GM18867 (cell line): ENCODE results near the gene IFITM5.
"Not testable (repeated sequence)": the region's sequence is repeated elsewhere in the genome, so short reads cannot be mapped to it uniquely, and the experiment has no call there.

Source experiments
- ATAC-seq: cut with Tn5 transposase; IDR thresholded peaks from one replicate; pipeline ENCODE4 v1.9.1; 2021; ENCODE audit warnings: mild to moderate bottlenecking, moderate library complexity; ENCODE audit not compliant: unreplicated experiment

IFITM5 gene

DNA sequence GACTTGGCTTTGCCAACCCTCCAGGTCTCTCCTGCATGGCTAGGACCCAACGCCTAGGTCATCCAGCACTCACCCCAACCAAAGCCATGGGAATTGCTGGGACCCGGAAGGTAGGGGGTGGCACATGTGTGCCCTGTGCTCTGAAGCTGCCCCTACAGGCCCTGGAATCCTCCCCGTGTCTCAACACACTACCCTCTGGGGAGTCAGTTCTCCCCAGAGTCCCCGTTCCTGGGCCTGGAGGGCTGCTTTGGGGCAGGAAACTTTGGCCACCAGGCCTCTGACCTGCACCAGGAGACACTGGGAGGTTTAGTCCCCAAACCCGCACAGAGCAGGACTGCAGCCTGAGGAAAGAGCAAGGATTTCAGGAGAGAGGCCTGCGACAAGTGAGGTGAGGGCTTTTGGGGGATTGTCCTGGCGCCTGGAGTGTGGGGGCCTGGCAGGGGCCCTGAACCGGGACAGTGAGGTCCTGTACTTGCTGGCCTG, 14.0 kb upstream of the IFITM5 start:
- ATAC-seq: no peak

DNA sequence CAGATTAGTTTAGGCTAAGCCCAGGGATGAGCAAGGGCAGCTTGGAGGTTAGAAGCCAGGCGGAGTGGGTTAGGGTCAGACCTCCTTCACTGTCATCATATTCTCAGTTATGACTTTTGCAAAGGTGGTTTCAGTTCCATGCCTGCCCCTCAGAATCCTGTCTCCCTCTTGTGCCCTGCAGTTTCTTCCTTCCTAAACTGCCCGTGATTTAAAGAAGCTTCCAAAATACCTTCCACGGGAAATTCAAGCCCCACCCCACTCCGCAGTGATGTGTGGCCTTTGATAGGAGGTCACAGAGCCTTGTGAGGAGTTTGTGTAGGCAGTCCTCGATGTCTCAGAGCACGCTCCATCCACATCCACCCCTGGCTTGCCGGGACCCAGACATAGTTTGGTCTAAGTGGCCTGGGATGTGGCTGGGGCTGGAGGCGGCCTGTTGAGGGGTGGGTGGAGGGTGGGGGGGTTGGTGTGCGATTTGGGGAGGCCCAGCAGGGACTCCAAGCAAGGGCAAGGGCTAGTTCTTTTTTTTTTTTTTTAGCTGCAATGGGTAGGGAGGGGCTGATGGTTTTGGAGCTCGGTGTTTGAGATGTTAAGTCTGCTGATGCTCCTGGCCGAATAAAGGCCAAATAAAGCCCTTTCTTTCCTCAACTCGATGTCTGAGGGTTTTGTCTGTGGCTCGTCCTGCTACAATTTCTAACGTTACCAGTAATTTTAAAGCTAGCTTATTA, 12.9 kb upstream of the IFITM5 start:
- ATAC-seq: no peak

DNA sequence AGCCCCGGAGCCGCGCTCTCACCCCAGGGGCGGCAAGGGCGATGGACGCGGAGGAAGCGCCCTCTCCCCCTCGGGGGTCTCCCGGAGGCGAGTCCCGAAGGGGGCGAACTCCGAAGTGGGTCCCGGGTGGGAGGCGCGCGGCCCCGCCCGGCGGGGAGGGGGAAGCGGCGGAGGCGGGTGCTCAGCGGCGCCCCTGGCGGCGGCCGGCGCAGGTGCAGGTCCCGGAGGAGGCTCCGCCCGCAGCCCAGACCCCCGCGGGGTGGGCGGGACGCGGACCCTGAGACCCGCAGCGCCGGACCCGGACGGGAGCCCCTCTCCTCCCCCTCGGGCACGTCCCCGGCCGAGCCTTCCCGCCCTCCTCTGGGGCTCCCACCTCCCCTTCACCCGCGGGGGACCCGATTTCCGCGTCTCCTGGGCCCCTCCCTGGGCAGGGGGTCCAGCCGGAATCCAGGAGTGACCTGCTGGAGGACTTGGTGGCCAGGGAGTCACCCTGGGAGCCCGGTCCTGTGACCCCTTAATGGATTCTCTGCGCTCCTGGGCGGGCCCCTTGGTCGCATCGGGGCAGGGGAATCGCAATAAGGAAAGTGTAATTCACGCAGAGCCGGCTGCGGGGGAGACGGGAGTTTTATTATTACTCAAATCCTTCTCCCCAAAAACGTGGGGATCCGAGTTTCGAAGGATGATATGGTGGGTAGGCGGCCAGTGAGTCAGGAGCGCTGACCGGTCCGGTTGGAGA, 11.9 kb upstream of the IFITM5 start:
- peak; percentile 38 for ATAC-seq

DNA sequence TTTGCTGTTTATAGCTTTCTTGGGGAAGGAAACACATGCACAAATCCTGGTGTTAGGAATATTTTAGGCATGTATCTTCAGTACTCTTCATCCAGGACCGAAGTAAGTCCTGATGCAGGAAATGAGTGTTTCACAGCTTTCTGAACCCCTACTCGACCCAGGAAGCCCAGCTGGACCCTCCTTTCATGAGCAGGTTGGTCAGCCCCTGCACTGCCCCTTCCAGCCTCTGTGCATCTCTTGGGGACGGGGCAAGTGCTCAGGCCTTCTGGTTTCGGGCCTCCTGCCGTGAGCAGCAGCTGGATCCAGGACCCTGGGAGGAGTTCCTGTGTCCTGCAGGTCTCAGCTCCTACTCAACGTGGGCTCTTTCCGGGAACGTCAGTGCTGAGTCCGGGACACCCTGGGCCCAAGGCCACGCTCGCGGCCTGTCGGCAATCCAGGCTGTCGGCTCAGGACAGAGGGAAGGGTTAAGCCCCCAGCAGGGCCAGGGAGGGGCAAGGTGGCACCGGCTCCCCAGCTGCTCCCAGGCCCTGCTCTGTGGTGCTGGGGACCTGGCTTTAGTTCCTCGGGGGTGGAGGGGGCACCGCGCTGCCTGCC, 10.8 kb upstream of the IFITM5 start:
- ATAC-seq: not testable (repeated sequence)

DNA sequence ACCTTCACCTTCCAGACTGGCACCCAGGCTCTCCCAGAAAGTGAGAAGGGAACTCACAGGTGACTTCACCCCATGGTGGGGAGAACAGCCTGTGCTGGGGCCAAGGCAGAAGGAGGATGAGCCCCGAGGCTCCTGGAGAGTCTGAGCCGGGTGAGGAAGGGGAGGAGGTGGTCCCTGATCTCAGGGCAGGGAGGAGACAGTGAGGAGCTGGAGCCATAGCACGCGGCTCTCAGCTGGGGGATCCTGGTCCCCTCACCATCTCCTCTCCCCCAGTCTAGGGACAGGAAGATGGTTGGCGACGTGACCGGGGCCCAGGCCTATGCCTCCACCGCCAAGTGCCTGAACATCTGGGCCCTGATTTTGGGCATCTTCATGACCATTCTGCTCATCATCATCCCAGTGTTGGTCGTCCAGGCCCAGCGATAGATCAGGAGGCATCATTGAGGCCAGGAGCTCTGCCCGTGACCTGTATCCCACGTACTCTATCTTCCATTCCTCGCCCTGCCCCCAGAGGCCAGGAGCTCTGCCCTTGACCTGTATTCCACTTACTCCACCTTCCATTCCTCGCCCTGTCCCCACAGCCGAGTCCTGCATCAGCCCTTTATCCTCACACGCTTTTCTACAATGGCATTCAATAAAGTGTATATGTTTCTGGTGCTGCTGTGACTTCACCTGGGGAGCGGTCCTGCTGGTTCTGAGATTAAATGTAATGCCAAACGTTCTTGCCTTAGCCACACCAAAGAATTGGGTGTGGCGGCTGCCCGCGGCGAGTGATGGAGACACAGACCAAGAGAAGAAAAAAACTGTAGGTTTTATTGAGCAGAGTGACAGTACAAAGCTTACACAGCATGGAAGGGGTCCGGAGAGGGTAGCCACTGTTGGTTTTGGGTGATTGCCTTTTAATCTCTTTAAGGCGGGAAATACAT, 9.7 kb upstream of the IFITM5 start:
- not testable (repeated sequence) for ATAC-seq

DNA sequence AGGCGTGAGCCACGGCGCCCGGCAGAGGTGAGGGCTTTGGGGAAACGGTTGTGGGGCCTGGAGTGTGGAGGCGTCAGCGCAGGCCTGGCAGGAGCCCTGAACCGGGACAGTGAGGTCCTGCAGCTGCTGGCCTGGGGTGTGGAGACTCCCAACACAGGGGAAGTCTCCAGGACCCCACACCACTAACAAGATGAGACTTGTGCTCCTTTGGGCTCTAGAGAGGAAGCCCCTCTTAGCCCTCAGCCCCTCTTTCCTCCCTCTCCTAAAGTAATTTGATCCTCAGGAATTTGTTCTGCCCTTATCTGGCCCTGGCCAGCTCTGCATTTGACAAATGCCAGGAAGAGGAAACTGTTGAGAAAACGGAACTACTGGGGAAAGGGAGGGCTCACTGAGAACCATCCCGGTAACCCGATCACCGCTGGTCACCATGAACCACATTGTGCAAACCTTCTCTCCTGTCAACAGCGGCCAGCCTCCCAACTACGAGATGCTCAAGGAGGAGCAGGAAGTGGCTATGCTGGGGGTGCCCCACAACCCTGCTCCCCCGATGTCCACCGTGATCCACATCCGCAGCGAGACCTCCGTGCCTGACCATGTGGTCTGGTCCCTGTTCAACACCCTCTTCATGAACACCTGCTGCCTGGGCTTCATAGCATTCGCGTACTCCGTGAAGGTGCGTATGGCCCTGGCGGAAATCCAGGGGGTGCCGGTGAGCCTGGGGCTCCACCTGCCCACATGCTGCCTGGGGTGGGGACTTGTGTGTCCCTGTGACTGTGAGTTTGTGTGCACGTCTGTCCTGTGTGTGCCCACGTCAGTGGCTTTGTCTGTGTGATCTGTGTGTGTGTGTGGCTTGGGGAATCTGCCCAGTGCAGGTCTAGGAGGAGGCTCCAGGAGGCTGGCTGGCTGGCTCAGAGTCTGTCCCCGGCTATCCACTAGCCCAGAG, 8.7 kb upstream of the IFITM5 start, which contains the start of gene IFITM2:
TSS of gene IFITM2 (plus strand) at position 51 of the 943 bp plus-strand sequence. CDS start at position 428, 377 bp downstream.
- ATAC-seq: not testable (repeated sequence)

DNA sequence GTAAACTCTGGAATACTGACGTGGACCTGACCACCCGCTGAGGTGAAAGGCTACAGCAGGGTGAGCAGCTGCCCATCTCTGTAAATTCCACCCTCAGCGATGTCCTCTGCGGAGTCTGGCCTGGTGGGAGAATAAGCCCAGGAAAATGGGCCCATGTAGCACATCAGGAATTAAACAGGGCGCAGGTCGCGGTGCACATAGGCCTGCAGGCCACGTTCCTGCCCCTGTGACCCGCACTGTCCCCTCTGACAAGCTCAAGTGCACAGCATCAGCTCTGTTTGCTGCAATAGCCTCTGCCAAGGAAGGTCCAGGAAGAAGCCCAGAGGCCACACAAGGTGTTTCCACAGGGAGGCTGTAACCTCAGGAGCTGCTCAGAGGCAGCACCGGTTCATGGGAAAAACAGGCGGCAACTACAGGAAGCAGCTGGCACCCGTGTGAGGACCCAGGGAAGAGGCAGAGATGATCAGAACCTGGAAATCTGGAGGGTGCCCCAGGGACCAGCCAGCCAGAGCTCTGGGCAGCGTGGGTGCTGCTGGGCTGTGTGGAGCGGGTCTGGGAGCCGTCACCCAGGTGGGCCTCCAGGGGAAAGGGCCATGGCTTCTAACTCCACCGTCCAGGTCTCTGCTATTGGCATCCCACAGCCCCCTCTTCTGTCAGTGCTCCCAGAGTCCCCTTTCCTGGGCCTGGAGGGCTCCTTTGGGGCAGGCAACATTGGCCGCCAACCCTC, 7.5 kb upstream of the IFITM5 start:
- no peak for ATAC-seq

DNA sequence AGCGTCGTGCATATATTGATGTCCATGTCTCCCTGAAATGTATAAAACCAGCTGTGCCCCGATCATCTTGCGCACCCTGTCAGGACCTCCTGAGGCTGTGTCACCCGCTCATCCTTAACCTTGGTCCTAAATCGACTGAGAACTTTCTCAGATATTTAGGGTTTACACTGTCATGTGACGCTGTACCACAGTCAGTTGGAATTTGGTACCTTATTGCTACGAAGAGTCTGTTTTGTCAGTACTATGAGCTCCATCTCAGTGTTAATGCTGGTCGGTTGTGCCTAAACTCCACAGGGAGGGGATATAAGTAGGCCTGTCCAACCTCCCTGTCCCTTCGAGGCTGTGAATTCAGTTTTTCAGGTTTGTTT, 6.5 kb upstream of the IFITM5 start:
- no peak for ATAC-seq

DNA sequence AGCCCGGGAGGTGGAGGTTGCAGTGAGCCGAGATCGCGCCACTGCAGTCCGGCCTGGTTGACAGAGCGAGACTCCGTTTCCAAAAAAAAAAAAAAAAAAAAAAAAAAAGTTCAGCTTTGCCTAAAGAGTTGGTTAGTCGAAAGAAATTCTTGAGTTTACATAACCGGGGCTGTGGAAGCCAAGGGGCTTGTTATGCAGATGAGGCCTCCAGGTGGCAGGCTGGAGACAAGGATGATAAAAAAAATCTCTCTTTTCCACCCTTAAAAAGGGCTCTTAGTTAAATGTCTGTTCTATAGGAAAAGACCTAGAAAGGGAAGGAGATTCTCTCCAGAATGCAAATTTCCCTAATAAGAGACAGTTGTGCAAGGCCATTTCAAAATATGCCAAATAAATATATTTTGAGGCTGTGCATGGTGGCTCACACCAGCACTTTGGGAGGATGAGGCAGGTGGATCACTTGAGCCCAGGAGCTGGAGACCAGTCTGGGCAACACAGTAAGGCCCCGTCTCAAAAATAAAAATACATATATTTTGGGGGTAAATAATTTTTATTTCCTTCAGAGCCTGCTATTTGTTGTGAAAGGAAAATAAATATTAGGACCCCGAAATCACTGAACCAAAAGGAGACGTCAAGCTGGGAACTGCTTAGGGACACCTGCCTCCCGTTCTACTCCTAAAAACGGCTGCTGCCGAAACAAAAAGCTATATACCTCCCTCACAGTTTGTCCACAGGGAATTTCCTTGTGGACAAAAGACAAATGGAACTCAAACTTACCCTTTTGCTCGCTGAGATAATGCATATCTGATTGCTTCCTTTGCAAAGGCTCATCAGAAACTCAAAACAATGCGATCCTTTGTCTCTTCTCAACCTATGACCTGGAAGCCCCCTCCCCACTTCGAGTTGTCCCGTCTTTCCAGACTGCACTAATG, 5.9 kb upstream of the IFITM5 start:
- no peak for ATAC-seq

DNA sequence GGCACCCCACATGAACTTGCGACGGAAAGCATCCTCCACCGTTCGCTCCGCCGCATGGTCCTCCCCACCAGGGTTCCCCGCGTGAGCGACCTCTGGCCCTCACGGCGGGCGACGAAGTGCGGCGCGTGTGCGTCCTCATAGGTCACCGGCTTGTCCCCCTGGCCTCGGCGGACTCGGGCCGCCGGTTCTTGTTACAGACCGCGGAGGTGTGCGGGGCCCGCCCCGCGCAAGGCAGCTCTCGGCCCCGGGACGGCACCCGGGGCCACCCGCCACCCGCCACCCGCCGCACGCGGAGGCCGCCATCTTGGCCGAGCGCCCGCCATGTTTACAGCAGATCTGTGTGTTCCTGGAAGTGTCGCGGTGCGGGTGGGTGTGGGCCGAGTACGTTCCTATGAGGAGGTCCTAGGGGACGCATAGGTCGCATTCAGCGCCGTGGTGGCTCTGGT, 4.8 kb upstream of the IFITM5 start:
- ATAC-seq: no peak

DNA sequence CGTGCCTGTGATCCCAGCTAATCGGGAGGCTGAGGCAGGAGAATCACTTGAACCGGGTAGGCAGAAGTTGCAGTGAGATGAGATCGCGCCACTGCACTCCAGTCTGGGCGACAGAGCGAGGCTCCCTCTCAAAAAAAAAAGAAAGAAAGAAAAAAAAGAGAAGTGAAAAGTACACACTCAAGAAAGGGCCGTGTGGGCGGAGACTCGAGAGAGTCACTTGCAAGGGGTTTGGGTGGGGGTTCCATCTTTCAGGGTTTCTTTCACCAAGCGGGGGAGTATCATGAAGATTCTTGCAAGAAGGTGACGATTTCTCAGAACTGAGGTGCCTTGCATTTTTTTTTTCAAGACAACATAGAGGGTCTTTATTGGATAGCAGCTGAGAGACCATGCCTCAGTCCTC, 4.0 kb upstream of the IFITM5 start:
- no peak for ATAC-seq

DNA sequence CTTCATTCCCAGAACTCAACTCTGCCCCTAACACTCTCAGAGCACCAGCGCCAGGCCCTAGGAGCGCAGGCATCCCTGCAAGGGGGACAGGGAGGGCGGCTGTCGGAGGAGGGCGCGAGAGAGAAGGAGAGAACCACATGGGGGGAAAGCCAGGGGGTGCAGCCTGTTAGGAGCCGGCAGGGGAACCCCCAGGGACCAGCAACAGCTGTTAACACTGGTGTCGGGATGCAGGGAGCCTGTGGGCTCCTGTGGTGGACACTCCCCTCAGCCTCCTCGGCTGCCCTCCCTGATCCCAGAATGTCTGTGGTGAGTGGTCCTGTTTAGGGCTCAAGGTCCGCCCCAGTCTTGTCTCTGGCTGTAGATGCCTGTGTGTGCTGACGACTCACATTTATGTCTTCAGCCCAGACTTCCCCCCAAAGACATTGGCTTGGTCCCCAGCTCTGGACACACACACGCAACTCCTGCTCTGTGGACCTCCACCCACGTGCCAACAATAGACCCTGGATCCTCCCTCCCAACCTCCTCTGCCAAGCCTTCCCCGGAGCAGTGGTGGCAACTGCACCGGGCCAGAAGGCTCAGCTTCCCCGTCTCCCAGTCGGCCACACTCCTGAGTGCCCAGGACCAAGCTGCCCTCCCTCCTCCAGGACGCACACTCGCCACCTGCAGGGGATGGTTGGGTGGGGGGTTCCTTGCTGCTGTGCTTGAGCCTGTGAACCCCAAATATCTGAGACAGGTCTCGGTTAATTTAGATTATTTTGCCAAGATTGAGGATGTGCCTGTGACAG, 817 bp upstream of the IFITM5 start:
- ATAC-seq: no peak

DNA sequence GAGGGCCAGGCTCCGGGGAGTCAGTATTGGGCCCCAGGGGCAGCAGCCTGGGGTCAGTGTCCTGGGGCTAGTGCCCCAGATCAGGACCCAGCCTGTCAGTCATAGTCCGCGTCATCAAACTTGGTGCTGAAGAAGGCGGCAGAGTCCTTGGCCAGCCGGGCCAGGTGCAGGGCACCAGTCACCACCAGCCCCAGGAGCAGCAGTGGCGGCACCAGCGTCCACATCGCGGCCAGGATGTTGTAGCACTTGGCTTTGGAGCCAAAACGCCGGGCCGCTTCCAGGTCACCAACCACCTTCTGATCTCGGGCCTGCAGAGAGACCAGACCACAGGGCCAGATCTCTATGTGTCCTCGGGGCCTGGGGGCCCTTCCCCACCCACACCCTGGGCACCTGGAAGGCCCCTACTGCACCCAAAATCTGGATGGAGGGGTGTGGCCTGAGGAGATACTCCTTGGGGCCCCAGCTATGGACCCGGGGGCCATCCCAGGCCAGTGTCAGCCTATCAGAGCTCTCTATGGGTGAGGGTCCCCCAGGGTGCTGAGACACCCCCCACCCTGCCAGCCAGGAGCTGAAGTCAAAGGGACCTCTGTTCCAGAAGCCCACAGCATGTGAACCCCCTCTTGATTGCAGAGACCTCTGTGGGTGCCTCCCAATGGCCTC, 790 bp downstream of the IFITM5 start:
- ATAC-seq: no peak

DNA sequence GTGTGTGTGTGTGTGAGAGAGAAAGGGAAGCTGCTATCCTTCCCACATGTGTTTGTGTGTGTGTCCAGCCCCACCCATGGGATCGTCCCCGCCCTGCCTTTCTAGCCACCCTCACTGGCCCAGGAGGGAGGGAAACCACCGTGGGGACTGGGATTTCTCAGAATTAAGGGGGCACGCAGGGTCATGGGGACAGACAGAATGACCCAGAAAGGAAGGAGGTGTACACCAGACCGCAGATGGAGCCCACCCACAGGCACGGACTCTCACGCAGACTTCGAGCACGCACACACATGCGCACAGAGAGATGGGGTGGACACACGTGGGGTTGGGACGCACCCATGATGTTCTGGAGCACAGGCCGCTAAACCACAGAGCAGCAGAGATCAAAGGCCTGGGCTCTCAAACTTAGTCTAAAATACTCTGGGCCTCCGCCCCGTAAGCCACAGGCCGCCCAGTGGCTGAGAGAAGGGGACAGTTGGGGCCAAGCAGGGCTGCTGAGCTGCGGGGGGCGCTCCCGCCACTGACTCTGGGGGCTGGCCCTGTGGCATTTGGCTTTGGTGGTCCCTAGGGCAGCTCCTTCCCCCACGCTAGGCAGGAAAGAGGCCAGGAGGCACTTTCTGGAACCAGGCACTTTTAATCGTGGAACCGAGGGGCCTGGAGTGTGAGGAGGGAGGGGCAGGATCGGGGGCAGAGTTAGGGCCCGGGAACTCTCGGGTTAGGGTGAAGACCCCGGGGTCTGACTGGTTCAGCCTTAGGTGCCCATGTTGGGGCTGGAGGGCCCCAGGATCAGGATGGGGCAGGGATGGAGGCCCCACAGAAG, 1.5 kb downstream of the IFITM5 start:
- ATAC-seq: no peak

DNA sequence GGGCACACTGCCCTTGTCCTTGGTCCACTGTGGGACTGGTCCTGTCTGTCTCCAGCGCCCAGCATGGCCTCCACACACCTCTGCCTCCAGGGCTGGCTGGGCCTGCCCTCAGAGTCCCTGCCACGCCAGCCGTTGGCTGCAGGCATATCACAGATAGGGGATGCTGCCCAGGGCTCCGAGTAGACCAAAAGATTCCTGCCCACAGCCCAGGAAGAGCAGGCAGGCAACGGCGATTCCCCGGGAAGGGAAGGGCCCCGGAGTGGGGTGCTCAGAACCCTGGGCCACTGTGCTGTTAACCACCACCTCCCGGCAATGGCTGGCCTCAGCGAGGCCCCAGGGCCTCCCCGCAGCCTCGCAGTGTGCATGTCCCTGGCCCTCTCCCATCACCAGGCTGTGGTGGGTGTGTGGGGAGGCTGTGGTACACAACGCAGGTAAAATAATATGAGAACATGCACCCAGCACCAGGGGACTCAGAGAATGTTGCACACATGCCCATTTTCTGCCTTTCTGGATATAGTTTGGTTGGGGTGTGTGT, 2.2 kb downstream of the IFITM5 start:
- no peak for ATAC-seq
